NCI-H2171 treated with DMSO at 0.1 percent for 48 hours (cell line): Measurements from ENCODE around the gene RXFP4.
A peak's percentile ranks its signal among the peaks of the same experiment; 100 is the strongest.
"Not testable (repeated sequence)": the region's sequence is repeated elsewhere in the genome, so short reads cannot be mapped to it uniquely, and the experiment has no call there.

Experiments used
- DNase-seq: peaks from one replicate; lab custom pipeline; 2025; lab: John Stamatoyannopoulos, UW

The RXFP4 gene

GRCh38 chr1:155930725-155931124 is 10.7 kb upstream of the RXFP4 start:
- not testable (repeated sequence) for DNase-seq

- no peak for DNase-seq
These were observed 10.0 kb upstream of the RXFP4 start for GRCh38 chr1:155931332-155932038.

DNA sequence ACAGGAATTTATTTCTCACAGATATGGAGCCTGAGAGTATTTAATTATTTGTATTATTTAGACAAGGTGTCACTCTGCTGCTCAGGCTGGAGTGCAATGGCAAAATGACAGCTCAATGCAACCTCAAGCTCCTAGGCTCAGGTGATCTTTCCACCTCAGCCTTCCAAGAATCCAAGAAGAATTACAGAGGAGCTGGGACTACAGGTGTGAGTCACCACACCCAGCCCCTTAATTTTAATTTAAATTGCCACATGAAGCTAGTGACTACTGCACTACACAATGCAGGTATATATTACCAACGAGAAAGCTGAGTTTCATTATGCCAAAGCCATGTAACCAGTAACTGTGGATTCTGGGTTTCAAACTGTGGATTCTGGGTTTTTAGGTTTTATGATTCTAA is 9.4 kb upstream of the RXFP4 start:
- no peak for DNase-seq

DNA sequence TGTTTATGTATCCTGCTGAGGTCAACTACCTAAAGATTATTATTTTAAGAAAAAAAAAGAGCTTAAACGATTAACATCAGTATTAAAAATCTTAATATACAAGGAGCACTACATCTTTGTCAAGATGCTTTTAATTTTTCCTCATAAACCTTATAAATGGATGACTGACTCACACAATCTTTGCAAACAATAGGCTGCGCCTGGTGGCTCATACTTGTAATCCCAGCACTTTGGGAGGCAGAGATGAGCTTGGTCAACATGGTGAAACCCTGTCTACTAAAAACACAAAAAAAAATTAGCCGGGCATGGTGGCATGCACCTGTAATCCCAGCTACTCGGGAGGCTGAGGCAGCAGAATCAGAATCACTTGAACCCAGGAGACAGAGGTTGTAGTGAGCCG is 9.0 kb upstream of the RXFP4 start:
- no peak for DNase-seq

GRCh38 chr1:155933591-155934096 is 7.8 kb upstream of the RXFP4 start:
- DNase-seq = no peak

DNA sequence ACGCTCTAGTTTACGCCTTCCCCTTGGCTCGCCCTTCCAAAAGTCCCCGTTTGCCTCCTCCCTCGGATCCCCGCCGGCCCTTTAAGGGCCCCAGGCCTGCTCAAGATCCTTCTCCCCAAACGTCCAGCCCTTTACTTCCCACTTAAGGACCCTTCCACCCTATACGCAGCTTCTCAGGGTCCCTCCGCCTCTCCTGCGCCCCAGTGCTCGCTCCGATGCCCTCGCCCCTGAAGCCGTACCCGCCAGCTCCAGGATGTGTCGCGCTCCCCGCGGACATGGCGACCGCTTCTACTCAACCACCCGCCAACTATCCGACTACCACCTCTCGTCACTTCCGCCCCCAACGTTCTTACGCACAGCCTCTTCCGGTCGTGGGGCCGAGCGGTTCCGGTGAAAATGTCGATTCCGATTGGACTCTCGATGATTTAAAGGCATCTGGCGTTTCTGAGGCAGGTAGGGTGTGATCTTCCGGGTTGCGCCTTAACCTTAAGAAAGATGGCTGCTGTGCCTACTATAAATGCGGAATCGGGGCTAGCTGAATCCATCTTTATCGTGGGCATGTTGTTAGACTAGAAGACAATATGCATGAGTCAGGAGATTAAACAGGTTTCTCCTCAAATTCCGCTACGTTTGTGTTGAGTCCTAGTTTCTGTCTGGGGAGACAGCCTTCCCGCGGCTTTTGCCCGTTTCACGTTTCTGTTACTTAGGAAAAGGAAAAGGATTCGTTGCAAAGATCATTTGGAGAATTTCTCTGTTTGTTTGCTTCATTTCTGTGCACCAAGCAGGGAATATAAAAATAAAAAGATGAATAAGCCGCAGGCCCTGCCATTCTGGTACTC is 7.1 kb upstream of the RXFP4 start, which contains the start of gene KHDC4:
Gene KHDC4 (minus strand): TSS at position 317 of the 839 bp plus-strand sequence. CDS start 40 bp downstream, at position 277.
- peak; percentile 100 for DNase-seq

DNA sequence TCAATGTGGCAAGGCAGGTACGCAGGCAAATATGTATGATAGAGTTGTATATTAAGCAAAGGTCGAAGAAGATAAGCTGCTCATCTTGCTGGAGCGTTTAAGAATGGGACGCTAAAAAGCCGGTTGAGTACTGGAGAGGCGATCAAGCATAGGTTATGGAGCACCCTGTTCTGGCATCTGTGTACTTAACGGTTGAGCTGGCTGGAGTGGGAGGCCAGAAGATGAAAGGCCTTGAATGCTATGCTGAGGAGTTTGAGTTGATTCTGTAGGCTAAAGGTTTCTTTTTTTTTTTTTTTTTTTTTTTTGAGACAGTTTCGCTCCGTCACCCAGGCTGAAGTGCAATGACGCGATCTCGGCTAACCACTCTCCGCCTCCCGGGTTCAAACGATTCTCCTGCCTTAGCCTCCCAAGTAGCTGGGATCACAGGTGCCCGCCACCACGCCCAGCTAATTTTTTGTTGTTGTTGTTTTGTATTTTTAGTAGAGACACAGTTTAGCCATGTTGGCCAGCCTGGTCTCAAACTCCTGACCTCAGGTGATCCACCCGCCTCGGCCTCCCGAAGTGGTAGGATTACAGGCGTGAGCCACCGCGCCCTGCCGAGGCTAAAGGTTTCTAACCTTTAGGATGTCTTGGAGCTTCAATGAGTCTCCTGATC is 6.4 kb upstream of the RXFP4 start:
- peak; percentile 89 for DNase-seq

DNA sequence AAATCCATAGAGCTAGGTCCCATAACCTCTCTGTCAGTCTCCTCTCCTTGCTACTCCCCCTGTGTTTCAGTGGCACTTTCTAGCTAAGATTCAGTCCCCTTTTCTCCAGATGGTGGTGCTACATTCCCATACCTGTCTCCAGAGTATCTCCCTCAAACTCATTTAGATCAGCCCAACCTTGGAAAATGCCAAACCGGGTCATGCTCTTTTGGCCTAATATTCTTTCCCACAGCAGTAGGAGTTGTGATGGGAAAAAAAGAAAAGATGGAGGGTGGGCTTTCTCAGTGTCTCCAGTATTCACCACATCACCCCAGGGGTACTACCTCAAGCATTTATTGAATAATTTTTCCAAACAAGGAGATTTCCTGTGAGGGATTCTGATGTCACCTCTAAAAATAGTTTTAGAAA is 3.2 kb upstream of the RXFP4 start:
- DNase-seq = peak; percentile 73

GRCh38 chr1:155940482-155940992 is 901 bp upstream of the RXFP4 start:
- DNase-seq = no peak

- no peak for DNase-seq
These were observed 550 bp downstream of the RXFP4 start for GRCh38 chr1:155941845-155942531.

DNA sequence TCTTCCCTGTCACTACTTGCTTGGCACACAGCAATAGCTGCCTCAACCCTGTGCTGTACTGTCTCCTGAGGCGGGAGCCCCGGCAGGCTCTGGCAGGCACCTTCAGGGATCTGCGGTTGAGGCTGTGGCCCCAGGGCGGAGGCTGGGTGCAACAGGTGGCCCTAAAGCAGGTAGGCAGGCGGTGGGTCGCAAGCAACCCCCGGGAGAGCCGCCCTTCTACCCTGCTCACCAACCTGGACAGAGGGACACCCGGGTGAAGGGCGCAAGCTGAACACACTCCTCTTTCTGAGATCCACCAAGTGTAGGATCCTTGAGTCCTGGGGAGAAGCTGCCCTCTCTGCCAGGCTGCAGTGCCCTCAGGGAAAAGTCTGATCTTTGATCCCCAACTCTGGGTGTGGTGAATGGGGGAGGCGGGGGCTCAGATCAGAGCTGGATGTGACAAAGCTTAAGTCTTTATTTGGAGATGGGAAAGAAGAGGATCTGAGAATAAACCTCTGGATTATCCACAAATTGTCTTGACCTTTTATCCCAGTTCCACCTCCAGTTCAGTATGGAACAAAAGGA is 1.2 kb downstream of the RXFP4 start:
- no peak for DNase-seq

DNA sequence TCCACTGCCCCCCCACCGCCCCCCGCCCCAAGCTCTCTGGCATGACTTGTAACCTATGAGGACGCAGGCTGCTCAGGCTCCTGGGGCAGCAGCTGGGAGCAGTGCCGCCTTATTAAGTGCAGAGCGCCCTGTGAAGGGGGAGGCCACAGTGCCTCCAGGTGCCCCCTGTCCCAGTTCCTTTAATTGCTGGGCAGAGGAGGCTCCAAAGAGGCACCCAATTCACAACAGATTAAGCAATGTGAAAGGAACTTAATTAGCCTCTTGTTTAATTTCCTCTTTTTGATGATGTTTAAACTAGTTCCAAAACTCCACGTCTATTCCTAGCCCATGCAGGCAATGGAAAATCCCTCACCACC is 3.0 kb downstream of the RXFP4 start:
- DNase-seq = no peak

DNA sequence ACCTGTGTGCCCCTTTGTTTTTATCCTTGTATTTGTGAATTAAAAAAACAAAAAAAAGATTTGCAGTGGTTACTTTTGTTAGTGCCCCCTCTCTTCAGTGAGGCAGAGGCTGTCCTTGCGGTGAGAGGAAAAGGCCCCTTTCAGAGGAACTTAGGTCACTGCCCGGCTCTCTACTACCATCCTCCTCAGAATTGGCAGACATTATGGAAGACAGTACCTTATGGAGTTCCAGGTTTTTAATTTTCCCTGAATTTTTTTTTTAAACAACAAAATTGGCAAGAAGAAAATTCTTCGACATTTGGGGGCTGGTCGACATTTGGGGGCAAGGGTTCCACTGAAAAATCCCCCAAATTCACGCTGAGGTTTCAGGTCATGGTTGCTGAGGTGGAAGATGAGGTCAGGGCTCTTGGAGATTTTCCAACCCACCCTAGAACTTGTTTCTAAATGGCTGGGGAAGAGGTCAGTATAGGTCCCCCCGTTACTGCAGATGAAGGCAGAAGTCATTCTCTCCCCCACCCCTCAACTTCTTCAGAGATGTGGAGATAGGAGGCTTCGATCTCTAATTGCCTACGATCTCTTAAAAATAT is 5.3 kb downstream of the RXFP4 start:
- DNase-seq = no peak

DNA sequence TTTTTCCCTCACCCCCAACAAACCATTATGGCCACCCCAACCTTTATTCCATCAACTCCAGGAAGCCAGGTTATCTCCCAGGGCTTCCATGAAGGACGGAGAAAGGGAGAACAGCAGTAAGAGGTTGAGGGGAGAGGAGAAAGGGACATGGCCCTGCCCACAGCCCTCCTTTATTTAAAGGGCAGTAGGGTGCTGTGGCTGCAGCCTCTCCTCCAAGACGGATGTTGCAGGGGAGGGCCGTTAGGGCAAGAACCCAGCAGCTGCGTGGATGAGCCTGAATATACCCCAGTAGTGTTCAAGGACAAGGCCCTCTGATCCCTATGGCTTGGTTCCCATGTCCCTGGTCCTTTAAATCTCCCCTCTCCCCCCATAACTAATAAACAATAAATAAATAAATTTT is 5.9 kb downstream of the RXFP4 start:
- no peak for DNase-seq

GRCh38 chr1:155947741-155948140 is 6.3 kb downstream of the RXFP4 start:
- DNase-seq = no peak

DNA sequence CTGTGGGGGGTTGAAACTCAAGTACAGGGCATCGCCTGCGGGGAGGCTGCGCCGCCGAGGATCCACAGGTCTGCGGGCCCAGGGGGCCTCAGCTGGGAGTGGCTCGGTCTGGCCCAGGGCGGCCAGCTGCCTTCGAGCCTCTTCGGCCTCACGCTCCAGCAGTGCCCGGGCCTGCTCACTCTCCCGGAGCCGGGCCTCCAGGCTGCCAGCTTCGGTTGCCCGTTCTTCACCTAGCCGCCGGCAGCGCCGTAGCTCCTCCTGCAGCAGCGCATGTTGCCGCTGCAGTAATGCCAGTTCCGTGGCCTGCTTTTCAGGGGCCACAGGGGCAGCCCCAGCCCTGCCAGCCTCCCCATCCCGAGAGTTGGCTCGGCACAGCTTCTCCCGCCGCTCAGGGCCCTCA is 9.4 kb downstream of the RXFP4 start:
- DNase-seq = no peak

DNA sequence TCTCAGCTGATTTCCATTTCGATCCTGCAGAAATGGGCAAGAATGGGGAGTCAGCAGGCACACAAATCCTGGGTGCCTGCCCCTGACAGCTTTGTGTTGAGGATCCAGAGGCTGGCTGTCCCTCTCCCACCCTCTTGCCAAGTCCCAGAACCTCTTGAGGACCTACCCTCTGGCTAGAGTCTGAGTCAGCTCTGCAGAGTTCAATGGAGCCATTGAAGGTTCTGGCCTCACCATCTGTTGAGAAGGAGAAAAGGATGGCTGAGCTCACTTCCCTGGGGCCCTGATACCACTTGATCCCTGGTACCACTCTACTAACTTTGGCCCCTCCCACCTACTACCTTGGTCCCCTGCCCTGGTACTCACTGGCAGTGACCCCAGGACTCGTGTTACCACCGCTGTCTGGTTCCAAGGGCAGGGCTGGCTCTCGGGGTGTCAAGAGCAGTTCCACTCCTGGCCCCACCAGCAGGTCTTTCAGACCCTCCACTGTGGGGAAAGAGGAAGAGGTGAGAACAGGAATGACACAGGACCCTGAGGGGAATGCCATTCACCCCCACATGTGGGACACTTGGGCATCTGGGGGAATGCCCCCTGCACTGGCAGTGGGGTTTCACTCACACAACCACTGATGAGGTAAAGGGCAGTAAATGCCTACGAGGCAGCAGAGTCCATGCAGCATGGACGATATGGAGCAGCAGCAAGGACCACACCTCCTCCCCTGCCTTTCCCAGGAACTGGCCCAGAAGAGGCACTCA is 10.5 kb downstream of the RXFP4 start:
- DNase-seq = no peak

GRCh38 chr1:155952505-155952890 is 11.1 kb downstream of the RXFP4 start:
- no peak for DNase-seq

DNA sequence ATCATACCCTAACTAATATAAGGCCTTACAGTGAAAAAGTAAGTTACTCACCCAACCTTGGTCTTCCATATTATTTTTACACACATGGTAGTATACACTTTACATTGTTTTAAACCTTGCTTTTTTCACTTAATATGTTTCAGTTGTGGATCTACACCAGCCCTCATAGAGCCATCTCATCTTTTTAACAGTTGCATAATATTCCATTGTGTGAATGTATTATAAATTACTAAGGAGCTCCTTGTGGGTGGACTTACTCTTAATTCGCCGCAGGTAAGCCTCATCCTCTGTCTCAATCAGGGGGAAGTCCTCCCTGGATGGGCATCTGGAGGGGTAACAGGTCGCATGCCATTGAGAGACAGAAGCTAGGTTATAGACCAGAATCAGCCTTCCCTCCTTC is 13.2 kb downstream of the RXFP4 start:
- DNase-seq = no peak

GRCh38 chr1:155957411-155957915 is 16.0 kb downstream of the RXFP4 start:
- DNase-seq = no peak
